Erythroblast (primary cell): ENCODE results near the gene SMAD1.

ENCODE experiments used
- GATA1 ChIP-seq: IDR thresholded peaks from 2 replicates; pipeline ENCODE4 v1.6.1; 2011; ENCODE audit warnings: low read depth, mild to moderate bottlenecking, control low read depth, low read length, moderate library complexity
- POLR2A ChIP-seq: IDR thresholded peaks from 2 replicates; pipeline ENCODE4 v1.6.1; 2011; ENCODE audit warnings: mild to moderate bottlenecking, low read length

- TF ChIP-seq POLR2A (no peak), GATA1 (no peak)
These were observed 3.5 kb downstream of the SMAD1 start for GRCh38 chr4:145485120-145485519.
